GM12891 (cell line): ENCODE data around the gene NPHP3.

Source experiments
- POLR2A ChIP-seq: IDR thresholded peaks from 2 replicates; pipeline ENCODE4 v1.6.1; 2011; ENCODE audit warnings: low read depth, low read length, control low read depth
- POLR2AphosphoS5 ChIP-seq: IDR thresholded peaks from 2 replicates; pipeline ENCODE4 v1.6.1; 2011; ENCODE audit warnings: low read depth, low read length, control low read depth
- TAF1 ChIP-seq: IDR thresholded peaks from 2 replicates; pipeline ENCODE4 v1.6.1; 2011; ENCODE audit warnings: low read depth, low read length, control low read depth

- TF ChIP-seq TAF1 (no peak), POLR2A (no peak), POLR2AphosphoS5 (no peak)
Measured at GRCh38 chr3:132654190-132654589, 68.0 kb downstream of the NPHP3 start.
